HG02943 (cell line): ENCODE results near the gene IER5.

Source experiments
- ATAC-seq: cut with Tn5 transposase; IDR thresholded peaks from one replicate; pipeline ENCODE4 v1.9.1; 2021; ENCODE audit warnings: mild to moderate bottlenecking, low read depth, moderate library complexity; ENCODE audit not compliant: unreplicated experiment

IER5 gene

GRCh38 chr1:181094416-181095212 is 6.1 kb downstream of the IER5 start:
- ATAC-seq: no peak

- no peak for ATAC-seq
Observed at GRCh38 chr1:181095260-181095659, 6.8 kb downstream of the IER5 start.

- ATAC-seq: no peak
Observed at GRCh38 chr1:181095763-181096184, 7.3 kb downstream of the IER5 start.

- ATAC-seq: no peak
Observed at GRCh38 chr1:181097242-181097641, 8.7 kb downstream of the IER5 start.

DNA sequence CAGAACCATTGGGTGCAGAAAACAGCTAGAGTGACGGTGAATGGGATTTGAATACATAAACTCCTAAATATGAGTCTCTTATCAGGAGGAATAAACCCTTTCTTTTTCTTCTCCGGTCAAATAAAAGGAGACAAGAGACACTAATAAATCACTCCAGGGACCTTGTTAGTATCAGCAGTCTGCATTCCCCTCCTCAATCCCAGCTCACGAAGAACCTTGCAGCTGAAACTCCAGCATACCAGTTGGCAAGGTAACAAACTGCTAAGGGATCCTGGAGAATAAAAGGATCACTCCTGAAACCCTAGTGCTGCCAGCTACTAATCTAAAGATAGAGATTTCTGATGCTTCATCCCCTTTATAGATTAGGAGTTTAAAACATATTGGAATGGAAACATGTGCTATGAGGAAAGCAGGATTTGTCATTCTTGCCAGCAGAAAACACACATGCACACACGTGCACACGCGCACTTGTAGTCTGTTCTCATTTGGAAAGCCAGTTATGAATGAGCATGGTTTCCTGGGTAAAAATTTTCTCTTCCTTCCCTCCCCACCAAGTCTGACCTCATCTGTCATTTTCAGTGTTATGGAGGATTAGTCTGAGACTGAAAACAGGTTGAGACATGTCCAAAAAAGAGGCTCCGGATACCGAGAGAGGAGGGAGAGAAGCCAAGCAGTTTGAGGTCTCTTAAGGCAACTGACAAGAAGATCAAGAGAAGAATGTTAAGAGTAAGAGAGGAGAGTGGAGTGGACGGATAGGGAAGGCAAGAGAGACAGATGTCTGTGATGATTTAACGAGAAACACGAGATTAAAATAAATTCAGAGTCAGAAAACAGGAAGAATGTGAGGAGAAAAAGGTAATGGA is 10.9 kb downstream of the IER5 start:
- peak; percentile 43 for ATAC-seq

GRCh38 chr1:181100015-181100905 is 11.8 kb downstream of the IER5 start:
- ATAC-seq: no peak

DNA sequence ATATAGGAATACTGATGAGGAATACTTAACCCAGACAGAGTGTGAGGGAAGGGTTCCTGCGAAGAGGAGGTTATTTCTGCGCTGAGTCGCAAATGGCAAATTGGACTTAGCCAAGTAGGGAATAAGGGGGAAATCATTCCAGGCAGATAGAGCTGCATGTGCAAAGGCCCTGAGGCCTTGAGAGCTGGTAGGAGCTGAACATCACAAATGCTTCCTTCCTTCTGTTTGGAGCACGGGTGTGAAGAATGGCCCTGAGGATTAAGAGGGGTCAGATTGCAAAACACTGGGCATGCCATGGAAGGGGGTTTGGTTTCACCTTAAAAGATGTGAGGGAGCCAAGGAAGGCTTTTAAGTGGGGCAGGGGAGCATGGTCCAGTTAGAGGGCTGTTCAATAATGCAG is 12.4 kb downstream of the IER5 start:
- ATAC-seq: no peak

GRCh38 chr1:181101581-181102226 is 13.2 kb downstream of the IER5 start:
- ATAC-seq: no peak

GRCh38 chr1:181102841-181103240 is 14.3 kb downstream of the IER5 start:
- ATAC-seq: no peak

GRCh38 chr1:181103399-181103798 is 14.9 kb downstream of the IER5 start:
- ATAC-seq: no peak

GRCh38 chr1:181104042-181104789 is 15.7 kb downstream of the IER5 start:
- no peak for ATAC-seq

DNA sequence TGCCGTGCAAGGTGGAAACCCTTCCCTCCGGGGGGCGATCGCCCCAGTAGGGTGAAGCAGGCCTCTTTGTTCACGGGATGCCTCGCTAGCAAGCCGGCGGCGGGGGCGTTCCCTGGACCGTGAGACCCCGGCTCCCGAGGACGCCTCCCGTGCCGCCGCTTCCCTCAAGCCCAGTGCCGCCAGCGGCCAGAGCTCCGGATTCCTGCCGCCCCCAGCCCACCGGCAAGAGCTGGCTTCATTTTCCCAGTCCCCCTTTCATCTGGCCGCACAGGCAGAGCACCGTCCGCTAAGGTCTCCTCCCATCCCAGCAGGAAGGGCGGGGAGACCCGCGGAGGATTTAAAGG is 16.3 kb downstream of the IER5 start:
- ATAC-seq: peak; percentile 13

- peak; percentile 67 for ATAC-seq
Observed at GRCh38 chr1:181105134-181106021, 16.9 kb downstream of the IER5 start.

DNA sequence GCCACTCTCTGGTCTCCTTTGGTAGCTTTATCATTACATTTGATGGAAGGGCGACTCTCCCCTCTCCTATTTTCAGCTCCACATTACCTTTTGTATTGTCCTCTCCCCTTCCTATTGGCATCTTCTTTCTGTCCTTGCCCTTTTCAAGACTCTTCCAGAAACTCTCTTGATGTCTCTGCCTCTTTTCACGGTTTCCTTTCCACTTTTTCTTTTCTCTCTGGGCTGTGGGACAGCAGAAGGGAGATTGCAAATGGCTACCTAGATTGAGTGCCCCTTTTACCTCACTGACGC is 17.5 kb downstream of the IER5 start:
- ATAC-seq: no peak

DNA sequence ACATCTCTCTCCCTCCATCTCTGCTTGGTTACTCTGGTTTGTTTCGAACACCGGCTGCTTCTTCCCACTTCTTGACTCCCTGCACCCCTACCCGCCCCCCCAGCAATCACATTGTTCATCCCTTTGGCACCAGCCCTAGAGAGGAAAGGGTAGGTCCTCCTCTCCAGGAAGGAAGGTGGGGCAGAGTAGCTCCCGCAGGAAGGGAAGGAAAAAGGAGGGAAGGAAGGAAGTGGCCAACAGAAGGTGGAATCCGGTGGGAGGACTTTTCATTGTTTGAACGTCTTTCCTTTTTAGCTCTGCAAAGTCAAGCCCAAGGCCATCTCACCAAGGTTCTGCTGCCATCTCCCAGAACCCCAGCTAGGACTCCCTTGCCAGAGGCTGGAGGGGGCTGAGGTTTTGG is 18.0 kb downstream of the IER5 start:
- ATAC-seq: no peak

- no peak for ATAC-seq
Observed at GRCh38 chr1:181107711-181108110, 19.2 kb downstream of the IER5 start.

GRCh38 chr1:181108304-181108867 is 19.9 kb downstream of the IER5 start:
- no peak for ATAC-seq

DNA sequence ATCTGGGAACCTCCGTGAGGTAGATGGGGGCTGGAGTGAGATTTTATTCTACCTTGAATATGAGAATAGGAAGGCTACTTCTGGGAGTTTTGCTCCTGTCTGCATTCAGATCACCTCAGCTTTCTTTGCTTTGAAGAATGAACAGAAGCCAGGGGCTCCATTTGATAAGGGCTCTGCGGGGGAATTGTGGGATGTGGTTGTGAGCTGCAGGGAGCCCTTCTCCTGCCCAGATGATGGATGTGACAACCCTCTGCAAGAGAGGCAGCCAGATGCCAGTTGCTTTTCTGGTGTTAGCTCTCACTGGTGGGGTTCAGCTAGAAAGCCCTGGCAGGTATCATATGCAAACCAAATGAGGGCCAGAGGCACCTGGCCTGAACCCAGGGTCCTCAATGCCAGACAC is 21.5 kb downstream of the IER5 start:
- no peak for ATAC-seq

GRCh38 chr1:181111559-181111958 is 23.1 kb downstream of the IER5 start:
- no peak for ATAC-seq
